ENCODE data around the gene HDAC4.

DNA sequence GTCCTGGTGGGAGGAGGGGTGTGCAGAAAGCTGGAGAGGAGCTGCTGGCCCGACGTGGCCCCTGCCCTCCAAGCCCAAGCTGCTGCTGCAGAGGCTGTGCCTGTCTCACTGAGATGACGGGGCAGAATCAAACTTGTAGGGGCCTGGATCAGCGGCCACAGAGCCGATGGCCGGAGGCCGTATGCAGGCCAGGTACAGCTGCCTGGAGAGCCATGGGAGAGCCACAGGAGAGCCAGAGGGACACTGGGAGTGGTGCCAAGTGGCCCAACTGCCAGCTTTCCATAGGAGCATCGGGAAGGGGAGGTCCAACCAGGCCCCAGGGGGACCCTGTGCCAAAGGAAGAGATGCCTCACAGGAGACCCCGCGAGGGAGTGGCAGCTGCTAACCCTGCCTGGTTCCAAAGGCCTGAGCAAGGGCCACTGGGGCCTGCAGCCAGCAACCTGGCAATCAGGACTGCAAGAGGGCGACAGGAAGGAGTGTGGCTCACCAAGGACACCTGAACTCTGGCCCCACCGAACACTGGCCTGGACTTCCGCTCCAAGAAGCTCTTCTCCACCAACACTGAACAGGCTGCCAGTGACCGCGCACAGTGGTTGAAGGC lies 70.7 kb downstream of the HDAC4 start:
- TF ChIP-seq, protein P1, sequence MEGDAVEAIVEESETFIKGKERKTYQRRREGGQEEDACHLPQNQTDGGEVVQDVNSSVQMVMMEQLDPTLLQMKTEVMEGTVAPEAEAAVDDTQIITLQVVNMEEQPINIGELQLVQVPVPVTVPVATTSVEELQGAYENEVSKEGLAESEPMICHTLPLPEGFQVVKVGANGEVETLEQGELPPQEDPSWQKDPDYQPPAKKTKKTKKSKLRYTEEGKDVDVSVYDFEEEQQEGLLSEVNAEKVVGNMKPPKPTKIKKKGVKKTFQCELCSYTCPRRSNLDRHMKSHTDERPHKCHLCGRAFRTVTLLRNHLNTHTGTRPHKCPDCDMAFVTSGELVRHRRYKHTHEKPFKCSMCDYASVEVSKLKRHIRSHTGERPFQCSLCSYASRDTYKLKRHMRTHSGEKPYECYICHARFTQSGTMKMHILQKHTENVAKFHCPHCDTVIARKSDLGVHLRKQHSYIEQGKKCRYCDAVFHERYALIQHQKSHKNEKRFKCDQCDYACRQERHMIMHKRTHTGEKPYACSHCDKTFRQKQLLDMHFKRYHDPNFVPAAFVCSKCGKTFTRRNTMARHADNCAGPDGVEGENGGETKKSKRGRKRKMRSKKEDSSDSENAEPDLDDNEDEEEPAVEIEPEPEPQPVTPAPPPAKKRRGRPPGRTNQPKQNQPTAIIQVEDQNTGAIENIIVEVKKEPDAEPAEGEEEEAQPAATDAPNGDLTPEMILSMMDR (IDR thresholded peaks at IDR 0.05), result no peak
- TF ChIP-seq POLR2A (IDR thresholded peaks at IDR 0.05), result no peak
- peak in 1 of 2 donors; percentile 14 for TF ChIP-seq POLR2AphosphoS5 (IDR thresholded peaks at IDR 0.05; ENCODE audit: insufficient read depth in 1 of 2, low read depth in 1 of 2)
